Kasumi-1 (cell line): ENCODE results near the gene ARHGAP45.
"Not testable (repeated sequence)": the region's sequence is repeated elsewhere in the genome, so short reads cannot be mapped to it uniquely, and the experiment has no call there.

Experiments
- DNase-seq, 2 experiments: peaks; one replicate each; lab custom pipeline; 2025; lab: John Stamatoyannopoulos, UW

The ARHGAP45 gene

DNA sequence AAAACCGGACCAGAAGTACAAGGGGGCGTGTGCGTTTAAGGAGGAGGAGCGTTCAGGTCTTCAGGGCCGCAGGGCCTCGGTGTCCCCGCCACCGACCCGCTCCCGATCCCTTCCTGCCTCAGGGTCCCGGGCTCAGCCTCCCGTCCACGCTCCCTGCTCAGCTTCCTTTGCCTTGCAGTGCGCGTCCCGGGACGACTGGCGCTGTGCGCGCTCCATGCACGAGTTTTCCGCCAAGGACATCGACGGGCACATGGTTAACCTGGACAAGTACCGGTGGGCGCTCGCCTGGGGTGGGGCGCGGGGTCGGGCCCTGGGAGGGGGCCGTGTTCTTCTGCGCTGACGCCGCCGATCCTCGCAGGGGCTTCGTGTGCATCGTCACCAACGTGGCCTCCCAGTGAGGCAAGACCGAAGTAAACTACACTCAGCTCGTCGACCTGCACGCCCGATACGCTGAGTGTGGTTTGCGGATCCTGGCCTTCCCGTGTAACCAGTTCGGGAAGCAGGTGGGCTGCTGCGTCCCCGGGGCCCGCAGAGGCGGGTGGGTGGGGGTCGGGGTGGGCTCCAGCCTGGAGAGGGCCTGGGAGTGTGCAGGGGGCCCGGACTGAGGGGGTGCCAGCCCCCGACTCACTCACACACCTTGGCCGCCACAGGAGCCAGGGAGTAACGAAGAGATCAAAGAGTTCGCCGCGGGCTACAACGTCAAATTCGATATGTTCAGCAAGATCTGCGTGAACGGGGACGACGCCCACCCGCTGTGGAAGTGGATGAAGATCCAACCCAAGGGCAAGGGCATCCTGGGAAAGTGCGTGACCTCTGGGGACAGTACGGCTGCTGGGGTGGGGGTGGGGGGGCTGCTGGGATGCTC, 38.3 kb downstream of the ARHGAP45 start:
- DNase-seq: no peak

DNA sequence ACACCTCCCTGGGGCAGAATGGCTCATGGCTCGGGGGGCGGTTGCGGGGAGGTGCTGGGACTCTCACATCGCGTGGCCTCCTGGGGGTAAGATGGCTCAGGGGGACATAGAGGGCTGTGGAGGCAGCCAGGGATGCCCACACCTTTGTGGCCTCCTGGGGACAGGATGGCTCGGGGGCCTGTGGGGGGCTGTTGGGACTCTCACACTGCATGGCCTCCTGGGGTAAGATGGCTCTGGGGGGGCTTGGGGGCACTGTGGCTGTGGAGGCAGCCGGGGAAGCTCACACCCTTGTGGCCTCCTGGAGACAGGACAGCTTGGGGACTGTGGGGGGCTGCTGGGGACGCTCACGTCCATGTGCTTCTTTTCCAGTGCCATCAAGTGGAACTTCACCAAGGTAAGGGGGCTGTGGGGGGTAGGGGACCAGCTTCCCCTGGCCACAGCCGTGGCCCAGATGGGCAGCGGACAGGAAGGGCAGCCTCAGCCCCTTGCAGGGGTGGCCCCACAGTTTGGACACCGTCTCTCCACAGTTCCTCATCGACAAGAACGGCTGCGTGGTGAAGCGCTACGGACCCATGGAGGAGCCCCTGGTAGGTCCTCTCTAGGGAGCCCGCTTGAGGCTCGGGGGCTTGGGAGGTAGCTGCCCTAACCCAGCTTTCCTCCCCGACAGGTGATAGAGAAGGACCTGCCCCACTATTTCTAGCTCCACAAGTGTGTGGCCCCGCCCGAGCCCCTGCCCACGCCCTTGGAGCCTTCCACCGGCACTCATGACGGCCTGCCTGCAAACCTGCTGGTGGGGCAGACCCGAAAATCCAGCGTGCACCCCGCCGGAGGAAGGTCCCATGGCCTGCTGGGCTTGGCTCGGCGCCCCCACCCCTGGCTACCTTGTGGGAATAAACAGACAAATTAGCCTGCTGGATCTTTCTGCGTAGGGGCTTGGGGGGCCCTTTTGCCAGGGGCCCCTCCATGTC, 39.2 kb downstream of the ARHGAP45 start:
- DNase-seq: no peak

DNA sequence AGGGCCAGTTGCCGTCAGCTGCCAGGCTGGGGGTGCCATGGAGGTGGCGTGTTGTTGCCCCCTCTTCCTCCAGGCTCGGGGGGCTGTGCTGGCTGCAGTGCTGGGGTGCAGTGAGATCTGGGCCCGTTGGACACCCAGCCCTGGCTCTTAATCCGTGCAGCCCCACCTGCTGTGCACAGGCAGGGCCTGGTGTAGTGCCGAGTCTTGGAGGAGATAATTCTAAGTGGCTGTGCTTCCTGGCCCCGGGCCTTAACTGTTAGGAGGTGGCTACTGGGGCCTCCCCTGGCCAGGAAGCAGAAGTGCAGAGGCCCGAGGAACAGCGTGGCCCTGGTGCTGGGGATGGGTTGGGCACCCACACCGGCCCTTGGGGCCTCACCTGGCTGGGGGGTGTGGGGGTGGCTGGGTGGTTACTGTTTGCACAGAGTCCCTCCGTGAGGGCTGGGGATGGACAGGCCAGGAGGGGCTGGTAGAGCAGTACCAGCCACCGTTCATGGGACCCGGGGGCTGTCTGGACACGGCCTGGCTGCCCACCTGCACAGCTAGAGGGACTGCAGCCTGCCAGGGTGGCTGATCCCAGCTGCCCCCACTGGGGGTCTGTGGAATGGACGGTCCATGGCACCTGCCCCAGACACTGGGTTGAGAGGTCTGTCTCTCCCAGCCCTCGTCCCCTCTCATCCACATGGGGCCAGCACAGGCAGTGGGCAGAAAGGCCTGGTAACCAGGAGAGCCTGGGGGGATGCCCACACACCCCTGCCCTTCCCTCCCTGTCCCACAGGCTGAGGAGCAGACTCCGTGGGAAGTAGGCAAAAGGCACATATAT, 40.1 kb downstream of the ARHGAP45 start:
- DNase-seq: peak; percentile 59 to 60

DNA sequence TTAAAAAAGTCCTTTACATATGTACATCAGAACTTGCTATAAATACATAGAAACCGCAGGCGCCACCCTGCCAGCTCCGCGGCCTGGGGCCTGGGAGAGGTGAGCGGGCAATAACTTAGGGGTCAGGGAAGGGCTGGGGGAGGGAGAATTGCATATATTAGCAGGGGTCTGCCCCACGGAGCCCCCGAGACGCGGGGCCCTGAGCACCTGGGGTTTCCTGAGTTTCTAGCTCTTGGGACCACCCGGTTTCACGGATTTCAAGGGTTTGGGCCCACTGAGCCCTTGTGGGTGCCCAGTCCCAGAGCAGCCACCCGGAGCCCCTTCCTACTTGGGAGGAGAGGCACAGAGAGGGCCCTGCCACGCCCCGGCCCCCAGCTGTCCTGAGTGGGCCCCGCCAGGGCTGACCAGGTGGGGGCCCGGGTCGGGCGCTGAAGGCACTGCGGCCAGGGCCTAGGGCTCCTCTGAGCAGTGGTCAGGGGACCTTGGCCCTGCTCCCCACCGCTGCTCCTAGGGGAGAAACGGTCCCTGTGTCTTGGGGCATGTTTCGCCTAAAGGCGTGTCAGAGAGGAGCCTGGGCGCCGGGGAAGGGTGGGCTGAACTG, 40.8 kb downstream of the ARHGAP45 start:
- DNase-seq: no peak

DNA sequence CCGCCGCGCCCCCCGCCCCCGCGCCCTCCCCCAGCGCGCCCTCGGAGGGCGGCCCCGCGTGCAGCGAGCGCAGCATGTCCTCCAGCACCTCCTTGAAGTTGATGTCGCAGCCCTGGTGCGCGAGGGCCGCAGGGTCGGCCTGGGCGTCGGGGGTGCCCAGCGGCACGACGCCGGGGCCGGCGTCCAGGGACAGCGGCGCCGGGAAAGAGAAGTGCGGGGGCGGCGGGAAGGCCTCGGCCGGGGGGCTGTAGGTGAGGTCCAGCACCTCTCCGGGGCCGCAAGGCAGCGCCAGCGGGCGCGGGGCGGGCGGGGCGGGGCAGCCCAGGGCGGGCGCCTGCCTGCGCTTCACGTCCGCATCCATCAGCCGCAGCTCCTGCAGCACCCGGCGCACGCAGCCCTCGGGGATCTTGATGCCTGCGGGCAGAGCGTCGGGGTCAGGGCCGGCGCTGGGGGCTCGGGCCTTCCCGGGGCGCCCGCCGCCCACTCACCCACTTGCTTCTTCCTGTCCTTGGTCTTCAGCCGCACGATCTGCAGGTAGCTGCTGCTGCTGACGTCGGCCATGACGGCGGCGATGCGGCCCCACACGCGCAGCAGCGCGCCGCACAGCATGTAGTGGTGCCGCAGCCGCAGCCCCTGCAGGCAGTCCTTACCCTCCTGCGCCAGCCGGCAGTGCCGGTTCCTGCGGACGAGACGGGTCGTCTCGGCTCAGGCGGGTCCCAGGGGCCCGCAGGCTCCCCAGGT, 41.5 kb downstream of the ARHGAP45 start:
- no peak for DNase-seq

DNA sequence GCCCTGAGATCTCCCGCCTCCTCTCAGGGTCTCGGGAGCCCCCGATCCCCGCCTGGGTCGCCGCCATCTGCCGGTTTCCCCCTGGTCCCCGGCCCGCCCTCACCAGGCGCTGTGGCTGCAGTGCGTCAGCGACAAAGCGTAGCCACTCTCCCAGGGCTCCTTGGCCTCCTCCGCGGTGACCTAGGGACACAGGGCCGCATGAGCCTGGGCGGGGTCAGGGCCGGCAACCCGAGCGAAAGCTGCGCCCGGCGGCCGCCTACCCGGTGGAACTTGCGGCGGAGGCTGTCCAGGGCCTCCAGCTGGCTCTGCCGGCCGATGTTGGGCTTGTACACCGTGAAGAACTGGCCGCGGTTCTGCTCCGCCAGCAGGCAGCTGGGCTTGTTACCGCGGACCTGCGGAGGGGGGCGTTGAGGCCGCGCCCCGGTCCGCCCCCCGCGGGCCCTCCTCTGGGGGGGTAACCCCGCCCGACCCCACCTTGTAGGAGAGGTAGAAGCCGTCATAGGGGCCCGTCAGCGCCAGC, 42.1 kb downstream of the ARHGAP45 start:
- DNase-seq: no peak

DNA sequence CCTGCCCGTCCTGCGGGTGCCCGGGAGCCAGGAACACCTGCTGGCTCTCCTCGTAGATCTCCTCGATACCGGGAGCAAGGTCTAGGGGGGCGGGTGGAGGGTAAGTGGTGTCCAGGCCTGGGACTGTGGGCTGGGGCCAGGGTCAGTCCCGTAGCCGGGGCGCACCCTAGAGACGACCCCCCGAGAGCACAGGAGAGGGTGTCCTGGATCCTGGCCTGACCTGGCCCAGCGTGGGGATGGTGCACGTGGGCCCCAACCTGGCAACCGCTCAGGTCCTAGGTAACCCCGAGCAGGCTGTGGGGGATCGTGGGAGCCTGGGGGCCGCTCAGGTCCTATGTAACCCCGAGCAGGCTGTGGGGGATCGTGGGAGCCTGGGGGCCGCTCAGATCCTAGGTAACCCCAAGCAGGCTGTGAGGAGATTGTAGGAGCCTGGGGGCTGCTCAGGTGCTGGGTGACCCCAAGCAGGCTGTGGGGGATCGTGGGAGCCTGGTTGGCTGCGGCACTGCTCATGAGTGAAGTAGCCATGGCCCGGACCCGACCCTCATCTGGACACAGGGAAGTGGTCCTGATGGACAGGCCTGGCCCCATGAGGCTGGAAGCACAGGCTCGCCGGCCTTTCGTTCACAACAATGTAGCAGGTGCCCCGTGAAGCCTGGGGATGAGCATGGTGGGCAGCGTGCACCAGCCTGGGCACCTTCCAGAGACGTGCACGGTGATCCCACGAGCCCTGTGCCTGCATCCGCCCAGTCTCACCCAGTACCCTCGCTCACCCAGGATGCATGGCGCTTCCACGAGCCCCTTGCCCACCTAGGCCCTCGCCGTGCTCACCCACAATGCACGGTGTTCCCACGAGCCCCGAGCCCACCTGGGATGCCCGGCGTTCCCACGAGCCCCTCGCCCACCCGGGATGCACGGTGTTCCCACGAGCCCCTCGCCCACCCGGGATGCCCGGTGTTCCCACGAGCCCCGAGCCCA, 43.0 kb downstream of the ARHGAP45 start:
- DNase-seq: no peak

DNA sequence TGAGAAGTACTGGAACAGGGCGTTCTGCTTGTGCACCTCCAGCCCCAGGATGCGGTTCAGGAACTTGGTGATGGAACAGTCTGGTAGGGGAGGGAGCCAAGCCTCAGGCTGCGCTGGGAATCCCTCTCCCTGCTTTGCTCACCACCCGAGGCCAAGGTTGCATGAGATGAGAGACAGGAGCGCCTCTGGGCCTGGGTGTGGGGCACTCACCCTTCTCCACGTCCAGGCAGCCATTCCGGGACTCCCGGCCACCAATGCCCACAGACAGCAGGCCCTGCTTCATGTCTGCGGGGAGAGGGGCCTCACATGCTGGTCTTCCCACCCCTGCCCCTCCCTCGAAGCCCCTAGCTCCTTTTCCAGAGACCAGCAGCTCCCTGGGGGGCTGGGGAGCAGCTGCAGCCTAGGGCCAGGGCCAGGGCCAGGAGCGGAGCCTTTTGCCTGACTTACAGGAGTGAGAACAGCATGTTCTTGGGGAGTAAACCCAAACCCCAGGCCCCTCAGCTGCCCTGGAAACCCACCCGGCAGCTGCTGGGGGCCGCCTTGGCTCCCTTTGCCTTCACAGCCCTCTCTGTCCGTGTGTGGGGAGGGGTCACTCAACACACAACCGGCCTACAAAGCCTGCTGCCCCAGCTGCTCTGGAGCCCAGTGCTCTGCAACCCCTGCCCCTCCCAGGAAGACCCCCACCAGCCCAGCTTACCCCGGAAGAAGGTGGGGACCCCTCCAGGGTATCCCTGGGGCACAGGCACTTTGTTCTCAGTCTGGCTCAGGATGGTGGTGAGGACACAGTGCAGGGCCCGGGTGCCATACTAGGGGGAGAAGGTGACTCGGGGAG, 44.1 kb downstream of the ARHGAP45 start:
- no peak for DNase-seq

DNA sequence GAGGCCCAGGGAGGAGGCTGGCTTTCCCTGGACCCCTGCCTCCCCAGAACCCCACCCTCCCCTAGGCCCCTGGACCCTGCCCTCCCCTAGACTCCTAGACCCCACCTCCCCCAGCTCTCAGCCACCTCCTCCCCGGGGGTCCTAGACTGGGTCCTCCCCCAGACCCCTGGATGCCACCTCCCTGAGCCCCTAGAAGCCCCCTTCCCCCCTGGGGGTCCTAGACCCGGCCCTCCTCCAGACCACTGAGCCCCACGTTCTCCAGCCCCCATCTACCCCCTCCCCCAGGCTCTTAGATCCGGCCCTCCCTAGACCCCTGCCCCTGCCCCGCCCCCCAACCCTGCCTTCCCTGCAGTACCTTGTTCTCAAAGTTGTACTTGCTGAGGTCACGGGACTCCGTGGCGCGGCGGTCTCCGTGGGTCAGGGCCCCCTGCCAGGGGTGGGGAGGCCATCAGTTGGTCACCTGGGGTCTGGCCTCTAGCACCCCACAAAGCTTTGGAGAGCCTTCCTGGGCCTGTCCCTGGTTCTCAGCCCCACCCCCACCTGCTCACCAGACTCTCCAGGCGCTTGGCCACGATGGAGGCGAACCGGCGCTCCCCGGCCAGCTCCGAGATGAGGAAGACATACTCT, 44.8 kb downstream of the ARHGAP45 start:
- no peak for DNase-seq

DNA sequence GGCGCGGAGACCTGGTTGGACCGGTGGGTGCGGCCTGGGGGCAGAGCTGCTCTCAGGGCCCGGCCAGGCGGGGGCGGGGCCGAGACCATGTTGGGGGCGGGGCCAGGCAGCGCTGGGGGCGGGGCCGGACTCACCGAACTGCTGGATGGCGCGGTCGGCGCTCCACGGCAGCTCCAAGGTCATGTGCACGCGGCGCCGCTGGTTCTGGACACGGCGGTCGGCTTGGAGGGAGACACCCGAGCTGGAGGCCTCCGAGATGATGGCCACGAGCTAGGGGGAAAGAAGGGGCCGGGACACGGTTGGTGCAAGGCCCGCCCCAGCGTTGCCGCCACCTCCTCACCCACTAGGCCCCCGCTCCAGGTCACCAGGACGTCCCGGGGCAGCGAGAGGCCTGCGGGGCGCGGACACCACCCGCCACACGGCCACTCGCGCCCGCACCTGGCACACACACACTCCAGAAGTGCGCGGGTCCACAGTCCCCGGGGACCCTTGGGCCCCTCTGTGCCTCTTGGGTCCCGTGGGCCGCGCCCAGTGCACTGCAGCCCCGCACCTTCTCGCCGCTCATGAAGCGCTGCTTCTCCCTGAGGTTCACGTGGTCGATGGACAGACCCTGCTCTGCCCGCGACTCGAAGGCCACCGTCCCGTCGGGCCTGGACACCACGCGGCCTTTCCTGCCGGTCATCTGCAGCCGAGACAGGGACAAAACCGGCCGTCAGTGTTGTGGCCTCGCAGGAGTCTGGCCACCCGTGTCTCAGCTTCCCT, 45.5 kb downstream of the ARHGAP45 start:
- no peak for DNase-seq

DNA sequence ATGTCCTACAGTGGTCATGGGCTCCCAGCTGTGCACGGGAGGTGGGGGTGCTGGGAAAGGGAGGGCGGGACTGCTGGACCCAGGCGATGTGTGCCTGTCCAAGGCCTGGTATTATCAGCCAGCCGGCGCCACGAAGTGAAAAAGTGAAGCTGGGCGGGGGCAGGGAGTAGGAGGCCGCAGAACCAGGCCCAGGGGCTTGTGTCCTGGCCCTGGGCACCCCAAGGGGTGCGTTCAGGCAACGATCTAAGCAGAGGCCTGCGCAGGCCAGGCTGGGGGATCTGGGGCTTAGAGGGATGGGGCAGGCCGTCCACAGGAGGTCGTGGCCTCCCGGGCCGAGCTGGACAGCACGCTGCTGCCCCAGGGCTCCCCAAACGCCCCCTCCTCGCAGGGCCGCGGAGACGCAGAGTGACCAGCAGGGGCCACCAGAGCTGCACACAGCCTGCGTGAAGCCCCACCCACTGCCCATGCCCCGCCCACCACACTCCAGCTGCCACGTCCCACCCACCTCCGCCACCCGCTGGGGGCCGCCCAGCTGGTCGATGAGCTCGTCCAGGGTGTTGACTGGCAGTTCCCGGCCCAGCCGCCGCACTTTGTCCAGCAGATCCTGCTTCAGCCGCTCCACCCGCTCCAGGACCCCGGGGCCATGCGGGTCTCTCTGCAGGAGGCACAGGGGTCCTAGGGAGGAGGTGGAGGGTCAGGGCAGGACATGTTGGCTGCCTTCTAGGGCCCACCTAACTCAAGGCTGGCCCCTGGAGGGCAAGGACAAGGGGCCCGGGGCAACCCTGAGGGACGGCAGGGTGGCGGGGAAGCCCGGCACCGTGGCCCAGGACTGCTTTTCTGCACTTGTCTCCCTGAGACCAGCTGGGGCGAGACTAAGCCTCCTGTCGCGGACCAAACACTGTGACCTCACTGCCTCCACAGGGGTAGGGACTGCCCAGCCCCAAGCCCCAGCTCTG, 46.3 kb downstream of the ARHGAP45 start:
- peak; percentile 60 to 76 for DNase-seq

DNA sequence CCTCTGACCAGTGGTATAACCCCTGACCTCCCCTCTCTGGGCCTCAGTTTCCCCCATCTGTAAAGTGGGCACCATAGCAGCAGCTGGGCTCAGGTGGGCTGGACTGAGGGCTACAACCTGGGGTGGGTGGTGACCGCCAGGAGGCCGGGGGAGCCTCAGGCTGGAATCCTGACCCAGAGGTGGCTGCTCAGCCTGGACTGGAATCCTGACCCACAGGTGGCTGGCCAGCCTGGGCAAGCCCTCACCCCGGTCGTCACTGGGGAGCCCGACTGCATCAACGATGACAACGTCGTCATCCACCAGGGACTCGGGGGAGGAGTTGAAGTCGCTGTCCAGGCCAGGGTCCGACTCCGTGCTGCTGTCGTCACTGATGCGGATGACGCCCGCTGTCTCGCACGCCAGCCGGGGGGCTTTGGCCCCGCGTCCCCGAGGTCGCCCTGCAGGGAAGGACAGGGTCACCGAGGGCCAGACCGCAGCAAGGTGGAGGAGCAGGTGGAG, 47.1 kb downstream of the ARHGAP45 start:
- no peak for DNase-seq

DNA sequence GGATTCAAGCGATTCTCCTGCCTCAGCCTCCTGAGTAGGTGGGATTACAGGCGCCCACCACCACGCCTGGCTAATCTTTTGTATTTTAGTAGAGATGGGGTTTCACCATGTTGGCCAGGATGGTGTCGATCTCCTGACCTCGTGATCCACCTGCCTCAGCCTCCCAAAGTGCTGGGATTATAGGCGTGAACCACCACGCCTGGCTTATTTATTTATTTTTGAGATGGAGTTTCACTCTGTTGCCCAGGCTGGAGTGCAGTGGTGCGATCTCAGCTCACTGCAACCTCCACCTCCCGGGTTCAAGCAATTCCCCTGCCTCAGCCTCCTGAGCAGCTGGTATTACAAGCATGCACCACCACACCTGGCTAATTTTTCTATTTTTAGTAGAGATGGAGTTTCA, 47.8 kb downstream of the ARHGAP45 start:
- not testable (repeated sequence) for DNase-seq

DNA sequence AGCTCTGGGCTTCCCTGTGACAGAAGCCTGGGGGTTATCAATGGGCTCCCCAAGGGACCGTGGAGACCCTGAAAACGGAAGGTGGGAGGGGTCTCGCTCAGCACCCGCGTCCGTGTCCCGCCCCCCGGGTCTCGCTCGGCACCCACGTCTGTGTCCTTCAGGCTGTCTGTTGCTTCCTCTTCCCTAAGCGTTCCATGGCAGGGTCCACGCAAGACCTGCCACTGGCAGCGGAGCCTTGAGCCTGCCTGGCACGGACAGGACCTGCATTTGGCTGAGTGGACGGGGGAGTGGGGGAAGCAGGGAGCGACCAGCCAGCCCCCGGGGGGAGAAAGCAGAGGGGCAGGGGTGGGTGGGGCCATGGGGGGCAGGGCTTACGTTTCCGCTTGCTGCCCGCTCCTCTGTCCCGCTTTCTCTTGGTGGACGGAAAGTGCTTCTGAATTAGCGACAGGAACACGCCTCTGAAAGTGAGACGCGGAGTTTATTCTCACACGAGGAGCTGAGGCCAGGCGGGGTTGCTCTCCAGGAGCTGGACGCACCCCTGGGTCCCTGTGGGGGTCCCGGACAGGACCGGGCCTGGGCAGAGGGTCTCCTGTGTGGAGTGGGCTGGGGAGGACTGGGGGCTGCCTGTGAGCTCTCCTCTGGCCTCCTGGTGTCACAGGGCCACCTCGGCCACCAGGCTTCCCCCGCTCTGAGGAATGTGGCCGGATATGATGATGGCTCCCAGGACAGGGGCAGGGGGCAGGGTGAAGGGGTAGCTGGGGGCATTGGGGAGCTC, 48.9 kb downstream of the ARHGAP45 start:
- DNase-seq: no peak
